Testis (tissue), 2 donors: ENCODE results near the gene ACOX2.

Experiments
- POLR2A ChIP-seq: fragments of 450-650 bp; IDR thresholded peaks from one replicate; pipeline ENCODE4 v1.6.1; 2017; ENCODE audit warnings: antibody characterized with exemption, mild to moderate bottlenecking, moderate library complexity
- TF ChIP-seq, protein P1 (sequence below), 3 experiments: fragments of 450-650 bp in 2 of 3; fragments of 200-600 bp in 1 of 3; sonication (generic) in 1 of 3; IDR thresholded peaks; one replicate each; pipeline ENCODE4 v1.5.1; 2016 to 2019; ENCODE audit warnings: antibody characterized with exemption in 3 of 3, mild to moderate bottlenecking in 2 of 3, moderate library complexity in 1 of 3

DNA sequence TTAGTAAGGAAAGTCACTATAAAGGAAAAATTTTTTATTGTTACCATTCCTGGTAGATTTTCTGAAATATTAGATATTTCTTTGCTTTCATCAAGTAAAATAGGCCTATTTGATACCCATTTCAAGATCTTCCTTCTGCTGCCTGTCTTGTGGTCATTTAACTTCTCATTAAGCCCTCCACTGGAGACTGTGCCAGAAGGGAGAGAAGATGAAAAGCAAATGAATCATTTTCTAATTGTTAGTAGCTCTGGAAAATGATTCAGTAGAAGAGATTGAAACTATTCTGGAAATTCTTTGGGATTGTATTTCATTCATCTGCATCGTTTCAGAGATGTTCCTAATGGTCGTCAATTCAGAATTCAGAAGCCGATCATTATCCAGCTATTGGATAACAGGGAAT, 41.9 kb downstream of the ACOX2 start:
- TF ChIP-seq POLR2A: no peak
- TF ChIP-seq, protein P1, sequence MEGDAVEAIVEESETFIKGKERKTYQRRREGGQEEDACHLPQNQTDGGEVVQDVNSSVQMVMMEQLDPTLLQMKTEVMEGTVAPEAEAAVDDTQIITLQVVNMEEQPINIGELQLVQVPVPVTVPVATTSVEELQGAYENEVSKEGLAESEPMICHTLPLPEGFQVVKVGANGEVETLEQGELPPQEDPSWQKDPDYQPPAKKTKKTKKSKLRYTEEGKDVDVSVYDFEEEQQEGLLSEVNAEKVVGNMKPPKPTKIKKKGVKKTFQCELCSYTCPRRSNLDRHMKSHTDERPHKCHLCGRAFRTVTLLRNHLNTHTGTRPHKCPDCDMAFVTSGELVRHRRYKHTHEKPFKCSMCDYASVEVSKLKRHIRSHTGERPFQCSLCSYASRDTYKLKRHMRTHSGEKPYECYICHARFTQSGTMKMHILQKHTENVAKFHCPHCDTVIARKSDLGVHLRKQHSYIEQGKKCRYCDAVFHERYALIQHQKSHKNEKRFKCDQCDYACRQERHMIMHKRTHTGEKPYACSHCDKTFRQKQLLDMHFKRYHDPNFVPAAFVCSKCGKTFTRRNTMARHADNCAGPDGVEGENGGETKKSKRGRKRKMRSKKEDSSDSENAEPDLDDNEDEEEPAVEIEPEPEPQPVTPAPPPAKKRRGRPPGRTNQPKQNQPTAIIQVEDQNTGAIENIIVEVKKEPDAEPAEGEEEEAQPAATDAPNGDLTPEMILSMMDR (IDR thresholded peaks at IDR 0.05): no peak
